Measurements from ENCODE around the gene PLEKHA3.

DNA sequence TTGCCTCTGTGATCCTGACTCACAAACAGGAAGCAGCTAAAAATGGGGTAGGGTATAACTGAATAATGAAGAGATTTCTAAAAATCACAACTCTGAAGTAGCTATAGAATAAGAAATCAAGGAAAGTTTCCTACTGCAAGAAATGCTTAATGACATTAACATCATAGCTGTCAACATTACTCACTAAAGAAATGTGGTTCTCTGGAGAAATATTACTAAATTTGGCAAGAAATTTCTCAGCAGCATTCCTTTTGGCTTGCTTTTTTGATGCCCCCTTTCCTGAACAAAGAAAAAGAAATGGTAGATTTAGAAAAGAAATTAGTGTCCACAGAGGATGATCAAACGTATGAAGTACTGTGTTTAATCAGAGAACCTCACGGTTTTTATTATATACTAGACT, 38.8 kb upstream of the PLEKHA3 start:
- TF ChIP-seq, protein P1, sequence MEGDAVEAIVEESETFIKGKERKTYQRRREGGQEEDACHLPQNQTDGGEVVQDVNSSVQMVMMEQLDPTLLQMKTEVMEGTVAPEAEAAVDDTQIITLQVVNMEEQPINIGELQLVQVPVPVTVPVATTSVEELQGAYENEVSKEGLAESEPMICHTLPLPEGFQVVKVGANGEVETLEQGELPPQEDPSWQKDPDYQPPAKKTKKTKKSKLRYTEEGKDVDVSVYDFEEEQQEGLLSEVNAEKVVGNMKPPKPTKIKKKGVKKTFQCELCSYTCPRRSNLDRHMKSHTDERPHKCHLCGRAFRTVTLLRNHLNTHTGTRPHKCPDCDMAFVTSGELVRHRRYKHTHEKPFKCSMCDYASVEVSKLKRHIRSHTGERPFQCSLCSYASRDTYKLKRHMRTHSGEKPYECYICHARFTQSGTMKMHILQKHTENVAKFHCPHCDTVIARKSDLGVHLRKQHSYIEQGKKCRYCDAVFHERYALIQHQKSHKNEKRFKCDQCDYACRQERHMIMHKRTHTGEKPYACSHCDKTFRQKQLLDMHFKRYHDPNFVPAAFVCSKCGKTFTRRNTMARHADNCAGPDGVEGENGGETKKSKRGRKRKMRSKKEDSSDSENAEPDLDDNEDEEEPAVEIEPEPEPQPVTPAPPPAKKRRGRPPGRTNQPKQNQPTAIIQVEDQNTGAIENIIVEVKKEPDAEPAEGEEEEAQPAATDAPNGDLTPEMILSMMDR (conservative IDR thresholded peaks at IDR 0.05): no peak
- TF ChIP-seq ZFX (IDR thresholded peaks at IDR 0.05): no peak

All from C4-2B (cell line).